ENCODE data around the gene GAS2.
A peak's percentile ranks its signal among the peaks of the same experiment; 100 is the strongest.

Gene GAS2

GRCh38 chr11:22795914-22796313, 129.5 kb downstream of the GAS2 start:
- DNase-seq = no peak

- DNase-seq = no peak
These were observed 130.6 kb downstream of the GAS2 start for GRCh38 chr11:22797047-22797446.

GRCh38 chr11:22798901-22799300, 132.5 kb downstream of the GAS2 start:
- no peak for DNase-seq

DNA sequence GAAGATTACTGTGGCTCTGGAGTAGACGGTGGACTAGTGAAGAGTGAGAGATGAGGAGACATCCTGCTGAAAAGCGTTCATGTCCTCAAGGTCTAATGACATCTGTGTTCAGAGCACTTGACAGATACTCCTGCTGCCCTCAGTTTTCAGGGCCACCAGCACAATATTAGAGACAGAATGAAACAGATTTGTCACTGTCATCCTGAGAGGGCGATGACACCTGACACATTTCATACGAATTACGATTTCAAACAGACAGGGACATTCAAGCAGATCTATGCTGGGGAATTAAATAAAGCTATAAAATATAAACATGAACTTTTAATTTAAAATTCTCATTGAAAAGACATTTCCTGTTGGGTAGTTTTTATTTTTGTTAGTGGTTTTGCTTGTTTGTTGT, 134.1 kb downstream of the GAS2 start:
- DNase-seq = no peak

- DNase-seq = no peak
These were observed 136.4 kb downstream of the GAS2 start for GRCh38 chr11:22802861-22803260.

DNA sequence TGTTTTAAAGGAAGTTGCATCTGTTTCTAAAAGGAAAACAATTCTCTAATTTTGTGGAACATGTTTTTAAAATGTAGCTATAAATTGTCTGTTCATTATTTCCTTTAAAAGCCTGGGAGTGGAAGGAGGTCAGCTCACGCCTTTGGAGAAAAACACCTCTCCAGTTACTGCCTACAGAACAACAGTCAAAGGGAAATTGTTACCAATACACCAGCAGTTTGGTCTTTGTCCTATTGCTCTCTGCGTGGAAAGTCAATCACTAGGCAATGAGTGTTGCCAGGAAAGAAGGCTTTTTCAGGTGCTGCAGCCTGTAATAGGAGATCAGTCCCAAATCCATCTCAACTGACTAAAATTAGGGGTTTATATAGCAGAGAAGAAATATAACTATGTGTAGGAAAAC, 141.0 kb downstream of the GAS2 start:
- no peak for DNase-seq

GRCh38 chr11:22807855-22808570, 141.6 kb downstream of the GAS2 start:
- no peak for DNase-seq

GRCh38 chr11:22808571-22809197, 142.3 kb downstream of the GAS2 start:
- no peak for DNase-seq

DNA sequence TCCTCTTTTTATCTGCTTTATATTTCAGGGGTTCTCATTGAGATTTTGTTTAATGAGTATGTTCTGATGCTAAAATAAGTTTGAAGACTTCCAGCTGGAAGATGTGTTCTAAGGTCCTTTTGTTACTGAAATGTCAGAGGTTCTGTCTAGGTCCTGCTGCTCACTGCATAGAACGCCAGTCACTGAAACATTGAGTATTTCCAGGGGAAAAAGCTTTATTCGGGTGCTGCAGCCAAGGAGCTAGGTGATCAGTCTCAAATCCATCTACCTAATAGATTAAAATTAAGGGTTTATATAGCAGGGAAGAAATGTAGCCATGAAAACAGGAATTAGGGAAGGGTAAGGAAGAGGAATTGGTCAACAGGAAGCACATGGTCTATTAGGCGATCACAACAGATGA, 143.5 kb downstream of the GAS2 start:
- no peak for DNase-seq

- DNase-seq = no peak
These were observed 155.8 kb downstream of the GAS2 start for GRCh38 chr11:22822203-22822602.

- DNase-seq = no peak
These were observed 162.0 kb downstream of the GAS2 start for GRCh38 chr11:22828373-22828772.

GRCh38 chr11:22829231-22830081, 163.0 kb downstream of the GAS2 start, which contains the start of gene SVIP:
TSS of gene SVIP (minus strand) at chr11:22829801. CDS start at chr11:22829748, 53 bp downstream.
- peak; percentile 87 for DNase-seq

DNA sequence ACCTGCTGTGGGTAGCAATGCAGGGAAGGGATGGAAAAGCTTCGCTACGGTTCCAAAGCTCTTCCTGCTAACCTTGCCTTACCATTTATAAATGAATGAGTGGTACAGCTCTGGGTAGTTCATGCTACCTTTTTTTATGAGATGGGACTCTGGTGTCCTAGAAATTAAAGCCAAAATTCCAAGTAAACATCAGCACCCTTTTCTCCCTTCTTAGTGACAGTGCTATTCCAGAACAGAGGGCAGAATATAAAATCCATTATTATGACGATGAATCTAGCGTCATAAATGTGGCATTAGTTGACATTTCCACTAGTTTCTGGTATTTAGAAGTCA, 163.6 kb downstream of the GAS2 start:
- no peak for DNase-seq

GRCh38 chr11:22832315-22833015, 166.1 kb downstream of the GAS2 start:
- peak; percentile 10 for DNase-seq

GRCh38 chr11:22846726-22847125, 180.3 kb downstream of the GAS2 start:
- no peak for DNase-seq

DNA sequence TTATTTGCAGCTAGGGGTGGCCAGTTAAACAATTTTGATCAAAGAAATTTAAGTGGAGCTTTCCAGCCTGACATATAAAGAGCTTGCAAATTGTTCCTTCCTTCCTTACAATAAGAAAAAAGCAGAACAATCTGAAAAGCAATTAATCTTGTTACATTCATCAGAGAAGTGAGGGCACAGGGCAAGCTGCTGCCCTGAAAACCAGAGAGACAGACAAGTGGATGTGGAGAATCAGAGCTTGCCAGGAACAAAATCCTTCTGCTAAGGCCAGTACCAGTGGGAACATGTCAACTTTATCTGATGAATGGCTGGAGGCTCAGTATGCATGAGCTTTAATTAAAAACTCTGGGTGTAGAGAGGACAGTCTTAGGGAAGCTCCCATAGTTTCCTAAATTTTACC, 185.1 kb downstream of the GAS2 start:
- DNase-seq = no peak

DNA sequence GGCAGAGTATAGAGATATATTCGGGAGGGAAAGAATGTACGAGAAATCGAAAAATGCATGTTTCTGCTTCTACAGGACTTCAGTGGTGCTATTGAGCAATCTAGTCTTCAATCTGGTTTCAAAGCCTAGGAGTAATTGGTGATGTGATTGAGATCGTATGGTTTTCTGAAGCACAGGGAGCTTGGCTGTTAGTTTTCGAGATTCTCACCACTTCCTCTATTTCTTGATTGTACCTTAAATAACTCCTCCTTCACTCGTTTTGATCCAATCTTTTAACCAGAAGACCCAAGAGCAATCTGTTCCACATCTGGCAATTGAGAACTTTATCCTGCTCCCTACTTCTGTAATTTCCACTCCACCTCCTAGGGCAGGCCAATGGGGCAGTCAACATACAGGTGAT, 193.3 kb downstream of the GAS2 start:
- no peak for DNase-seq

DNA sequence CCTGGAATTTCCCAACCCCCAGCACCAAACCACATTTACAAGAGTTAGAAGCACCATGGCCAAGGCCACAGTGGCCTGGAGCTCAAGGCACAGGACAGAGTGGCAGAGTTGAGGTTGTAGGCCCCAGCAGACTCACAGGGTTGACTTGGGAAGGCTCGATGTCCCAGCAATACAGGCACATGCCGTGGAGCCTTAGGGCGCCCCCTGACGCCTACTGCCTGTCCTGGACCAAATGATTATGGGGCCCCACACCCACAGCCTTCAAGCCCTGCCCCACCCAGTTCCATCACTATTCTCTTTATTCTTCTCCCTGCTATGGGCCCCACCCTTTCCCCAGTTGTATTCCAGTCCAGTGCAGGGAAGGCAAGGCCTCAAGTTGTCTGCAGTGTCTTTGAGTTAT, 193.8 kb downstream of the GAS2 start, which contains the start of gene CCDC179:
Gene CCDC179 (minus strand): TSS at position 234 of the 400 bp plus-strand sequence. CDS start 53 bp downstream, at position 181.
- no peak for DNase-seq
